Smooth muscle cell (in vitro differentiated cells): ENCODE measurements around the gene PLCL1. TPM values are rescaled to one million over a fixed set of nuclear protein-coding genes. Genes with fewer than 3 reads are reported as not detected.

Source experiments
- DNase-seq: peaks from one replicate; lab custom pipeline; 2025; ENCODE audit not compliant: unreplicated experiment; lab: John Stamatoyannopoulos, UW
- H2AFZ ChIP-seq: fragments of 200-600 bp; sonication (generic); 2 replicates; pipeline ENCODE4 v1.6.0; 2016; ENCODE audit warnings: antibody characterized with exemption, low read depth, mild to moderate bottlenecking
- H3F3A ChIP-seq: fragments of 200-600 bp; sonication (generic); 2 replicates; pipeline ENCODE4 v1.6.0; 2017; ENCODE audit warnings: antibody characterized with exemption, low read depth
- H3K27ac ChIP-seq: fragments of 200-600 bp; sonication (generic); 2 replicates; pipeline ENCODE4 v1.5.1; 2016; ENCODE audit warnings: low read depth, mild to moderate bottlenecking
- H3K27me3 ChIP-seq: fragments of 200-600 bp; sonication (generic); 2 replicates; pipeline ENCODE4 v1.6.1; 2016; ENCODE audit warnings: low read depth, mild to moderate bottlenecking
- H3K36me3 ChIP-seq: fragments of 200-600 bp; sonication (generic); 2 replicates; pipeline ENCODE4 v1.5.1; 2016; ENCODE audit warnings: low read depth
- H3K4me1 ChIP-seq: fragments of 200-600 bp; sonication (generic); 2 replicates; pipeline ENCODE4 v1.5.1; 2016; ENCODE audit warnings: low read depth
- H3K4me2 ChIP-seq: fragments of 200-600 bp; sonication (generic); 2 replicates; pipeline ENCODE4 v1.6.0; 2016; ENCODE audit warnings: mild to moderate bottlenecking
- H3K4me3 ChIP-seq: fragments of 200-600 bp; sonication (generic); 2 replicates; pipeline ENCODE4 v1.5.1; 2016; ENCODE audit warnings: mild to moderate bottlenecking
- H3K79me2 ChIP-seq: fragments of 200-600 bp; sonication (generic); 2 replicates; pipeline ENCODE4 v1.6.0; 2016; ENCODE audit warnings: low read depth, mild to moderate bottlenecking
- H3K9ac ChIP-seq: fragments of 200-600 bp; sonication (generic); 2 replicates; pipeline ENCODE4 v1.6.0; 2016; ENCODE audit warnings: low read depth
- H3K9me3 ChIP-seq: fragments of 200-600 bp; sonication (generic); replicated peaks from 2 replicates; pipeline ENCODE4 v1.5.1; 2016; ENCODE audit warnings: low read depth
- H4K20me1 ChIP-seq: fragments of 200-600 bp; sonication (generic); 2 replicates; pipeline ENCODE4 v1.6.0; 2016; ENCODE audit warnings: low read depth
- WGBS: methylation state at CpG from one replicate; pipeline ENCODE4 v1.1.7; 2016; ENCODE audit warnings: low lambda C conversion rate; 5-methylcytosine and 5-hydroxymethylcytosine counted together
- polyA plus RNA-seq: library from polyadenylated mRNA; unstranded; fragments of >200 nt; fragmentation: Nextera tagmentation; extraction: Ambion mirVana; gene quantifications from 2 replicates; pipeline ENCODE4 v1.2.1, GENCODE V29; 2016
- total RNA-seq: library from RNA; depleted of rRNA; stranded (reverse); fragments of >200 nt; gene quantifications from 2 replicates; pipeline ENCODE4 v1.2.3, GENCODE V29; 2014
- TF ChIP-seq, protein P1 (sequence below): fragments of 200-600 bp; sonication (generic); IDR thresholded peaks from 2 replicates; pipeline ENCODE4 v1.5.1; 2017; ENCODE audit warnings: borderline replicate concordance, mild to moderate bottlenecking, antibody characterized with exemption; ENCODE audit not compliant: insufficient read depth, poor library complexity, severe bottlenecking

PLCL1 gene
- total and polyA plus RNA-seq, 2 experiments from 2014 or later, result 0.87 to 1.3 TPM

GRCh38 chr2:197839856-197840255, 35.5 kb downstream of the PLCL1 start:
- no peaks in the 10 kb centered on the region for H3K36me3 ChIP-seq
- no peak overlapping the region for H2AFZ ChIP-seq
- H3K9ac ChIP-seq, result no peak overlapping the region
- DNase-seq, result no peak
- H3K79me2 ChIP-seq, result no peaks in the 10 kb centered on the region
- H3K9me3 ChIP-seq, result no peaks in the 10 kb centered on the region
- peaks cover 5% of the 10 kb centered on the region for H3K27me3 ChIP-seq
- H3K27ac ChIP-seq, result no peak overlapping the region
- no peak overlapping the region for H3K4me2 ChIP-seq
- no peaks in the 10 kb centered on the region for H3K4me1 ChIP-seq
- no peak overlapping the region for H3K4me3 ChIP-seq
- H4K20me1 ChIP-seq, result no peaks in the 10 kb centered on the region
- TF ChIP-seq, protein P1, sequence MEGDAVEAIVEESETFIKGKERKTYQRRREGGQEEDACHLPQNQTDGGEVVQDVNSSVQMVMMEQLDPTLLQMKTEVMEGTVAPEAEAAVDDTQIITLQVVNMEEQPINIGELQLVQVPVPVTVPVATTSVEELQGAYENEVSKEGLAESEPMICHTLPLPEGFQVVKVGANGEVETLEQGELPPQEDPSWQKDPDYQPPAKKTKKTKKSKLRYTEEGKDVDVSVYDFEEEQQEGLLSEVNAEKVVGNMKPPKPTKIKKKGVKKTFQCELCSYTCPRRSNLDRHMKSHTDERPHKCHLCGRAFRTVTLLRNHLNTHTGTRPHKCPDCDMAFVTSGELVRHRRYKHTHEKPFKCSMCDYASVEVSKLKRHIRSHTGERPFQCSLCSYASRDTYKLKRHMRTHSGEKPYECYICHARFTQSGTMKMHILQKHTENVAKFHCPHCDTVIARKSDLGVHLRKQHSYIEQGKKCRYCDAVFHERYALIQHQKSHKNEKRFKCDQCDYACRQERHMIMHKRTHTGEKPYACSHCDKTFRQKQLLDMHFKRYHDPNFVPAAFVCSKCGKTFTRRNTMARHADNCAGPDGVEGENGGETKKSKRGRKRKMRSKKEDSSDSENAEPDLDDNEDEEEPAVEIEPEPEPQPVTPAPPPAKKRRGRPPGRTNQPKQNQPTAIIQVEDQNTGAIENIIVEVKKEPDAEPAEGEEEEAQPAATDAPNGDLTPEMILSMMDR, result no peak
- H3F3A ChIP-seq, result no peaks in the 10 kb centered on the region

GRCh38 chr2:197846128-197846527, 41.7 kb downstream of the PLCL1 start:
- TF ChIP-seq, protein P1, result no peak
- H2AFZ ChIP-seq, result no peak overlapping the region
- WGBS, result 95% methylated on average over 2 of the region's 2 CpGs
- H3K27ac ChIP-seq, result no peak overlapping the region
- H3K36me3 ChIP-seq, result no peaks in the 10 kb centered on the region
- no peak overlapping the region for H3K4me3 ChIP-seq
- H3F3A ChIP-seq, result no peaks in the 10 kb centered on the region
- no peaks in the 10 kb centered on the region for H3K27me3 ChIP-seq
- no peak for DNase-seq
- H3K79me2 ChIP-seq, result no peaks in the 10 kb centered on the region
- no peaks in the 10 kb centered on the region for H3K9me3 ChIP-seq
- no peak overlapping the region for H3K4me2 ChIP-seq
- no peak overlapping the region for H3K9ac ChIP-seq
- H4K20me1 ChIP-seq, result no peaks in the 10 kb centered on the region
- no peaks in the 10 kb centered on the region for H3K4me1 ChIP-seq

DNA sequence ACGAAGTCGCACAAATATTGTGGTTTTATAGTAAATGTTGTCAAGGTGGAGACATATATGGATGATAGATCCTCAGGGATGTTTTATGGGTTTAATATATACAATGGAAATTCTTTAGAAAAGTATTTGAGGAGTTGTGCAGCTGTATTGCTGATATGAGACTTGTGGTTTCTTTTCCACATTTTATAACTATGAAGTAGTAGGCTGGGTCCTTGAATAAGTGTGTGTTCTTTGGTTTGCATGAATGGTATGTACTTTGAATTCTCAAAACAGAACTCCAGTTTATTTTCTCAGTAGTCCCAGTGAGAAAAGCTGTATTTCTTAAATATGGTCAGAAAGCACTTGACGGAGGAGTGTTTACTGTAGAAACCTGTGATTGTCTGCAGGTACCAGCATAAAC, 42.4 kb downstream of the PLCL1 start:
- Histone ChIP-seq H3K4me1 (no peaks in the 10 kb centered on the region), H3F3A (no peaks in the 10 kb centered on the region), H3K79me2 (no peaks in the 10 kb centered on the region), H3K4me3 (no peak overlapping the region), H3K9me3 (no peaks in the 10 kb centered on the region), H3K4me2 (no peak overlapping the region), H3K27ac (no peak overlapping the region), H4K20me1 (no peaks in the 10 kb centered on the region), H3K27me3 (no peaks in the 10 kb centered on the region), H3K36me3 (no peaks in the 10 kb centered on the region), H3K9ac (no peak overlapping the region), H2AFZ (no peak overlapping the region)
- TF ChIP-seq, protein P1, result no peak
- WGBS, result 65% methylated on average over 3 of the region's 3 CpGs
- DNase-seq, result no peak

DNA sequence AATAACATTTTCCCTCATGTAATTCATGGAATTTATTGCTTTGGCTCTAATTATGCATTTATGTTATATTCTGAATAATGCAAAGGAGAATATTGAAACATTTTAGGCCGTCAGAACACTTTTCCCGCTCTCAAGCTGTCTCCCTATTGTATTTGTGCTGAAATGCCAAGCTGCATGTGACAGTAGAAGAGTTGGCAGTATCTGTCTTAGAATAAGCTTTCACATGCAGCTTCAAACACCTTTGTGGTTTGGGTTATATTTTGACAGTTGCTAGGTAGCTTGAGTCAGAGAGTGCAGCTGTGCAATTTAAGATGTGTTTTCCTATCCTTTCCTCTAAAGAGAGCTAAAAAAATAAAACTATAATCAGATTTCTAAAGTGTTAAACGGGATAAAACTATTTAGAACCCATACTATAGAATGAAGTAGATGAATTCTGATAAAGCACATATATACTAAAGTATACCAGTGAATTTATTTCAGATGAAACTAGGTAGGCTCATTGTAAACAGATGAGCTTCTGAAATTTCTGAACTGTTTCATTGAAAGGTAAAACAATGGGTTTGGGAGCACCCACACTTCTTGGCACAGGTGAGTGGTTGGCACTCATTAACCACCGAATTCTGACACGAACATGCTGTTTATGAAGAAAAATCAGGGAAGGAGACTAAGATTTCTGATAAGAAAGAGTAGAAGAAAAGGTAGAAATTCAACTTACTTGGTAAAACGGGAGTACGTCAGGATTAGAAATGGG, 43.4 kb downstream of the PLCL1 start:
- Histone ChIP-seq H3K9ac (no peak overlapping the region), H3K4me2 (no peak overlapping the region), H3K36me3 (no peaks in the 10 kb centered on the region), H3K9me3 (no peaks in the 10 kb centered on the region), H3F3A (no peaks in the 10 kb centered on the region), H3K27me3 (no peaks in the 10 kb centered on the region), H3K79me2 (no peaks in the 10 kb centered on the region), H4K20me1 (no peaks in the 10 kb centered on the region), H3K4me1 (no peaks in the 10 kb centered on the region), H3K4me3 (no peak overlapping the region), H2AFZ (no peak overlapping the region), H3K27ac (no peak overlapping the region)
- TF ChIP-seq, protein P1, result no peak
- WGBS, result 88% methylated on average over 7 of the region's 7 CpGs
- DNase-seq, result no peak
